Ramos (cell line): Measurements from ENCODE around the gene DRP2.
"Not testable (repeated sequence)": the region's sequence is repeated elsewhere in the genome, so short reads cannot be mapped to it uniquely, and the experiment has no call there.

Source experiments
- in situ Hi-C: fragments of 300-500 bp; cut with MboI; formaldehyde crosslinking; loops from one replicate; pipeline ENCODE4 v1.14.3; 2022; ENCODE audit warnings: low sequenced_read_pairs; ENCODE audit not compliant: unreplicated experiment

The DRP2 gene

GRCh38 chrX:101219116-101219863 lies at the start of gene DRP2:
DRP2 (plus strand) TSS chrX:101219786; CDS start chrX:101231648, 11,862 bp downstream.
- in situ Hi-C loops, result loop anchor here (25.0 kb wide), 1 partner anchor 532 kb away; no protein-coding TSS in a partner anchor

GRCh38 chrX:101171883-101172400 lies 47.6 kb upstream of the DRP2 start:
- in situ Hi-C loops, result no loop called here

GRCh38 chrX:101176439-101176838 lies 43.1 kb upstream of the DRP2 start:
- in situ Hi-C loops, result no loop called here

- in situ Hi-C loops, result not testable (repeated sequence)
Measured at GRCh38 chrX:101184876-101185275, 34.7 kb upstream of the DRP2 start.

- in situ Hi-C loops, result not testable (repeated sequence)
Measured at GRCh38 chrX:101187961-101188360, 31.6 kb upstream of the DRP2 start.

- in situ Hi-C loops, result no loop called here
Measured at GRCh38 chrX:101190736-101191135, 28.9 kb upstream of the DRP2 start.

GRCh38 chrX:101191217-101191750 lies 28.3 kb upstream of the DRP2 start:
- in situ Hi-C loops, result no loop called here

GRCh38 chrX:101195442-101196173 lies 24.0 kb upstream of the DRP2 start:
- in situ Hi-C loops, result no loop called here

GRCh38 chrX:101203761-101204351 lies 15.7 kb upstream of the DRP2 start:
- in situ Hi-C loops, result loop anchor here (25.0 kb wide), 1 partner anchor 517 kb away; no protein-coding TSS in a partner anchor

GRCh38 chrX:101206471-101206870 lies 13.1 kb upstream of the DRP2 start:
- in situ Hi-C loops, result loop anchor here (25.0 kb wide), 1 partner anchor 519 kb away; no protein-coding TSS in a partner anchor

GRCh38 chrX:101208152-101208905 lies 11.3 kb upstream of the DRP2 start:
- in situ Hi-C loops, result loop anchor here (25.0 kb wide), 1 partner anchor 521 kb away; no protein-coding TSS in a partner anchor

- in situ Hi-C loops, result loop anchor here (25.0 kb wide), 1 partner anchor 523 kb away; no protein-coding TSS in a partner anchor
Measured at GRCh38 chrX:101210630-101211029, 9.0 kb upstream of the DRP2 start.

GRCh38 chrX:101217689-101218088 lies 1.9 kb upstream of the DRP2 start:
- in situ Hi-C loops, result loop anchor here (25.0 kb wide), 1 partner anchor 530 kb away; no protein-coding TSS in a partner anchor

- in situ Hi-C loops, result loop anchor here (25.0 kb wide), 1 partner anchor 533 kb away; no protein-coding TSS in a partner anchor
Measured at GRCh38 chrX:101219864-101220346, 319 bp downstream of the DRP2 start.

- in situ Hi-C loops, result loop anchor here (25.0 kb wide), 1 partner anchor 533 kb away; no protein-coding TSS in a partner anchor
Measured at GRCh38 chrX:101220662-101221260, 1.2 kb downstream of the DRP2 start.

- in situ Hi-C loops, result loop anchor here (25.0 kb wide), 1 partner anchor 536 kb away; no protein-coding TSS in a partner anchor
Measured at GRCh38 chrX:101223226-101223625, 3.6 kb downstream of the DRP2 start.

- in situ Hi-C loops, result no loop called here
Measured at GRCh38 chrX:101229170-101229569, 9.6 kb downstream of the DRP2 start.

GRCh38 chrX:101230636-101231035 lies 11.1 kb downstream of the DRP2 start:
- in situ Hi-C loops, result no loop called here

GRCh38 chrX:101231080-101231479 lies 11.5 kb downstream of the DRP2 start:
- in situ Hi-C loops, result no loop called here
